IPS-18c (cell line): ENCODE results near the gene CABS1.

Source experiments
- H3K4me3 ChIP-seq: 2 replicates; pipeline ENCODE4 v1.7.0; 2013; ENCODE audit warnings: low read depth, mild to moderate bottlenecking, low read length, moderate library complexity; ENCODE audit not compliant: insufficient read depth
- H3K9me3 ChIP-seq: one replicate; pipeline ENCODE4 v1.6.1; 2013; ENCODE audit warnings: mild to moderate bottlenecking, low read length, moderate library complexity; ENCODE audit not compliant: control insufficient read depth, insufficient read depth

The CABS1 gene

GRCh38 chr4:70365479-70365878, 30.7 kb downstream of the CABS1 start:
- no peaks in the 10 kb centered on the region for H3K9me3 ChIP-seq
- H3K4me3 ChIP-seq, result no peak overlapping the region

GRCh38 chr4:70367813-70368212, 33.0 kb downstream of the CABS1 start:
- Histone ChIP-seq H3K4me3 (no peak overlapping the region), H3K9me3 (no peaks in the 10 kb centered on the region)

- H3K4me3 ChIP-seq, result no peak overlapping the region
- no peaks in the 10 kb centered on the region for H3K9me3 ChIP-seq
Observed at GRCh38 chr4:70371987-70372386, 37.2 kb downstream of the CABS1 start.

GRCh38 chr4:70372760-70373159, 38.0 kb downstream of the CABS1 start:
- Histone ChIP-seq H3K9me3 (no peaks in the 10 kb centered on the region), H3K4me3 (no peak overlapping the region)

- H3K9me3 ChIP-seq, result no peaks in the 10 kb centered on the region
- H3K4me3 ChIP-seq, result no peak overlapping the region
Observed at GRCh38 chr4:70380578-70380977, 45.8 kb downstream of the CABS1 start.

- Histone ChIP-seq H3K9me3 (no peaks in the 10 kb centered on the region), H3K4me3 (no peak within 1 kb of the TSS)
Observed at GRCh38 chr4:70382691-70383181, 48.0 kb downstream of the CABS1 start, which contains the start of gene SMR3B. TSS of gene SMR3B (plus strand) at chr4:70383131. CDS start at chr4:70384511, 1,380 bp downstream.
